Psoas muscle (tissue), 8 donors: ENCODE measurements around the gene NFATC1. TPM values are rescaled to one million over a fixed set of nuclear protein-coding genes. Genes with fewer than 3 reads are reported as not detected.

Source experiments
- ATAC-seq, 4 donors: fragments of 200-7000 bp; cut with Tn5 transposase; one replicate each; pipeline ENCODE4 v1.9.1; 2020; ENCODE audit warnings: moderate library complexity in 3 of 4, mild to moderate bottlenecking in 2 of 4
- DNase-seq, 2 donors: peaks; one replicate each; pipeline ENCODE4 v3.0.0-alpha.2; 2020
- H3K27ac ChIP-seq: fragments of 200-600 bp; one replicate; pipeline ENCODE4 v1.8.0; 2022
- H3K27me3 ChIP-seq, 3 donors: fragments of 200-600 bp in 1 of 3; one replicate each; pipeline versions ENCODE4 v1.6.1 to v1.8.0; 2013 to 2022; ENCODE audit warnings: low read length in 2 of 3, mild to moderate bottlenecking in 2 of 3, moderate library complexity in 1 of 3; ENCODE audit not compliant: insufficient read depth in 3 of 3
- H3K36me3 ChIP-seq, 2 donors: fragments of 200-600 bp in 1 of 2; one replicate each; pipeline versions ENCODE4 v1.6.1 to v1.8.0; 2013 to 2022; ENCODE audit warnings: low read depth in 1 of 2, mild to moderate bottlenecking in 1 of 2, moderate library complexity in 1 of 2; ENCODE audit not compliant: insufficient read depth in 1 of 2
- H3K4me1 ChIP-seq: fragments of 200-600 bp; one replicate; pipeline ENCODE4 v1.8.0; 2022
- H3K4me3 ChIP-seq: fragments of 200-600 bp; one replicate; pipeline ENCODE4 v1.8.0; 2022; ENCODE audit warnings: mild to moderate bottlenecking
- H3K9me3 ChIP-seq: fragments of 200-600 bp; one replicate; pipeline ENCODE4 v1.8.0; 2022
- WGBS, 3 donors: extraction: QIAGEN DNeasy Blood & Tissue Kit; methylation state at CpG; one replicate each; pipeline versions ENCODE4 v1.1.6 to v1.1.7; 2013; 5-methylcytosine and 5-hydroxymethylcytosine counted together
- intact Hi-C, 2 donors: fragments of 100-400 bp; cut with DNase I; formaldehyde crosslinking; loops; one replicate each; pipeline versions ENCODE4 v1.11.0 to v1.14.2; 2022
- polyA plus RNA-seq, 3 donors: library from polyadenylated mRNA; stranded (reverse); fragments of 200-250 nt; gene quantifications; one replicate each; pipeline ENCODE4 v1.2.3, GENCODE V29; 2013
- total RNA-seq, 4 donors: library from RNA; stranded (reverse); fragmentation: NEBNext Ultra II Directional in 2 of 4; extraction: Animal tissue kit (Norgen Biotek cat#: 25700) in 2 of 4; gene quantifications; one replicate each; pipeline versions ENCODE4 v1.2.1 to v1.2.4, GENCODE V29; 2021 to 2023
- TF ChIP-seq, protein P1 (sequence below): fragments of 200-600 bp; IDR thresholded peaks from one replicate; pipeline ENCODE4 v1.8.0; 2022; ENCODE audit warnings: antibody characterized with exemption
- donor health status: healthy with polysubstance abuse.
- donor health status: DM: no; HTN: no; CAD: no; lungs with moderate emphysema.
- donor health status: Bipolar disorder and iron deficiency.
- donor health status: healthy.
- donor health status: DM: yes; HTN: yes; CAD: no.
- donor health status: DM: no; HTN: no; CAD: no.
- donor health status: DM: no; HTN: no; CAD: no.
- donor health status: DM: yes; HTN: yes; CAD: no.

The NFATC1 gene
- total and polyA plus RNA-seq, 7 donors, result 3.0 to 28.7 (median 21.0) TPM

- Histone ChIP-seq H3K9me3 (no peaks in the 10 kb centered on the region), H3K4me3 (peak overlapping the region; percentile 47), H3K27me3 (no peaks in the 10 kb centered on the region), H3K36me3 (no peaks in the 10 kb centered on the region), H3K27ac (no peak overlapping the region), H3K4me1 (peaks cover 14% of the 10 kb centered on the region)
- intact Hi-C loops, result loop anchor here in 1 of 2 donors (10.0 kb wide), 1 partner anchor 62 kb away; no protein-coding TSS in a partner anchor
- peak; percentile 4 to 32 for DNase-seq
- TF ChIP-seq, protein P1, sequence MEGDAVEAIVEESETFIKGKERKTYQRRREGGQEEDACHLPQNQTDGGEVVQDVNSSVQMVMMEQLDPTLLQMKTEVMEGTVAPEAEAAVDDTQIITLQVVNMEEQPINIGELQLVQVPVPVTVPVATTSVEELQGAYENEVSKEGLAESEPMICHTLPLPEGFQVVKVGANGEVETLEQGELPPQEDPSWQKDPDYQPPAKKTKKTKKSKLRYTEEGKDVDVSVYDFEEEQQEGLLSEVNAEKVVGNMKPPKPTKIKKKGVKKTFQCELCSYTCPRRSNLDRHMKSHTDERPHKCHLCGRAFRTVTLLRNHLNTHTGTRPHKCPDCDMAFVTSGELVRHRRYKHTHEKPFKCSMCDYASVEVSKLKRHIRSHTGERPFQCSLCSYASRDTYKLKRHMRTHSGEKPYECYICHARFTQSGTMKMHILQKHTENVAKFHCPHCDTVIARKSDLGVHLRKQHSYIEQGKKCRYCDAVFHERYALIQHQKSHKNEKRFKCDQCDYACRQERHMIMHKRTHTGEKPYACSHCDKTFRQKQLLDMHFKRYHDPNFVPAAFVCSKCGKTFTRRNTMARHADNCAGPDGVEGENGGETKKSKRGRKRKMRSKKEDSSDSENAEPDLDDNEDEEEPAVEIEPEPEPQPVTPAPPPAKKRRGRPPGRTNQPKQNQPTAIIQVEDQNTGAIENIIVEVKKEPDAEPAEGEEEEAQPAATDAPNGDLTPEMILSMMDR, result no peak
- WGBS, 3 donors, result 86 to 95% (median 88%) methylated on average over 24 of the region's 24 CpGs
- no peak for ATAC-seq
Measured at GRCh38 chr18:79566771-79567431, 171.2 kb downstream of the NFATC1 start.

- DNase-seq, result peak; percentile 69 to 77
- WGBS, 3 donors, result 9 to 18% (median 16%) methylated on average over 28 of the region's 28 CpGs
- intact Hi-C loops, result loop anchor here in 1 of 2 donors (10.0 kb wide), 1 partner anchor 63 kb away; no protein-coding TSS in a partner anchor
- ATAC-seq, result peak; percentile 75 to 87 (median 86)
- no peaks in the 10 kb centered on the region for H3K36me3 ChIP-seq
- H3K9me3 ChIP-seq, result peaks cover 2% of the 10 kb centered on the region
- peak overlapping the region; percentile 47 for H3K4me3 ChIP-seq
- TF ChIP-seq, protein P1, result no peak
- H3K27me3 ChIP-seq, result no peaks in the 10 kb centered on the region
- peak overlapping the region; percentile 72 for H3K27ac ChIP-seq
- peaks cover 14% of the 10 kb centered on the region for H3K4me1 ChIP-seq
Measured at GRCh38 chr18:79567481-79568147, 171.9 kb downstream of the NFATC1 start.

- Histone ChIP-seq H3K36me3 (no peaks in the 10 kb centered on the region), H3K9me3 (peaks cover 9% of the 10 kb centered on the region), H3K4me3 (no peak overlapping the region), H3K27ac (no peak overlapping the region), H3K4me1 (peaks cover 14% of the 10 kb centered on the region), H3K27me3 (no peaks in the 10 kb centered on the region)
- TF ChIP-seq, protein P1, result no peak
- ATAC-seq, result no peak
- DNase-seq, result peak in 1 of 2 donors; percentile 25
- 93 to 96% (median 95%) methylated on average over 13 of the region's 13 CpGs for WGBS, 3 donors
- intact Hi-C loops, result loop anchor here in 1 of 2 donors (10.0 kb wide), 1 partner anchor 64 kb away; no protein-coding TSS in a partner anchor
Measured at GRCh38 chr18:79568543-79569205, 172.9 kb downstream of the NFATC1 start.

- ATAC-seq, result no peak
- no peaks in the 10 kb centered on the region for H3K27me3 ChIP-seq
- H3K27ac ChIP-seq, result no peak overlapping the region
- no peaks in the 10 kb centered on the region for H3K36me3 ChIP-seq
- H3K4me1 ChIP-seq, result peaks cover 14% of the 10 kb centered on the region
- DNase-seq, result peak in 1 of 2 donors; percentile 36
- WGBS, 3 donors, result 93 to 98% (median 93%) methylated on average over 18 of the region's 18 CpGs
- intact Hi-C loops, result loop anchor here in 1 of 2 donors (10.0 kb wide), 1 partner anchor 65 kb away; no protein-coding TSS in a partner anchor
- peaks cover 9% of the 10 kb centered on the region for H3K9me3 ChIP-seq
- H3K4me3 ChIP-seq, result no peak overlapping the region
- TF ChIP-seq, protein P1, result no peak
Measured at GRCh38 chr18:79569720-79570119, 174.0 kb downstream of the NFATC1 start.
